Activated CD4-positive, alpha-beta T cell treated with anti-CD3 and anti-CD28 coated beads for 1 hour (primary cell): ENCODE measurements around the gene DLK1.

Experiments used
- DNase-seq: peaks from one replicate; pipeline ENCODE4 v3.0.0-alpha.2; 2020

DLK1 gene

GRCh38 chr14:100726550-100727085, at the start of gene DLK1:
TSS of gene DLK1 (plus strand) at chr14:100726892. CDS start at chr14:100727069, 177 bp downstream.
- DNase-seq: no peak

GRCh38 chr14:100677152-100677551, 49.5 kb upstream of the DLK1 start:
- no peak for DNase-seq

GRCh38 chr14:100677554-100678468, 48.9 kb upstream of the DLK1 start:
- DNase-seq: no peak

GRCh38 chr14:100678469-100678828, 48.2 kb upstream of the DLK1 start:
- no peak for DNase-seq

GRCh38 chr14:100679153-100679552, 47.5 kb upstream of the DLK1 start:
- DNase-seq: no peak

- no peak for DNase-seq
These were observed 46.8 kb upstream of the DLK1 start for GRCh38 chr14:100679707-100680438.

GRCh38 chr14:100680439-100681051, 46.1 kb upstream of the DLK1 start:
- DNase-seq: no peak

- DNase-seq: no peak
These were observed 45.6 kb upstream of the DLK1 start for GRCh38 chr14:100681111-100681510.

- no peak for DNase-seq
These were observed 43.9 kb upstream of the DLK1 start for GRCh38 chr14:100682749-100683148.

GRCh38 chr14:100683578-100683977, 43.1 kb upstream of the DLK1 start:
- no peak for DNase-seq

GRCh38 chr14:100684154-100684553, 42.5 kb upstream of the DLK1 start:
- no peak for DNase-seq

GRCh38 chr14:100684961-100685360, 41.7 kb upstream of the DLK1 start:
- no peak for DNase-seq

- DNase-seq: no peak
These were observed 39.8 kb upstream of the DLK1 start for GRCh38 chr14:100686858-100687257.

GRCh38 chr14:100687386-100687785, 39.3 kb upstream of the DLK1 start:
- DNase-seq: no peak

GRCh38 chr14:100688051-100688450, 38.6 kb upstream of the DLK1 start:
- DNase-seq: no peak

GRCh38 chr14:100688598-100689461, 37.9 kb upstream of the DLK1 start:
- no peak for DNase-seq

- no peak for DNase-seq
These were observed 36.0 kb upstream of the DLK1 start for GRCh38 chr14:100690672-100691071.

GRCh38 chr14:100691395-100692056, 35.2 kb upstream of the DLK1 start:
- DNase-seq: no peak

- no peak for DNase-seq
These were observed 34.4 kb upstream of the DLK1 start for GRCh38 chr14:100692256-100692655.

- DNase-seq: no peak
These were observed 33.7 kb upstream of the DLK1 start for GRCh38 chr14:100692859-100693558.
